Osteocyte (in vitro differentiated cells): ENCODE measurements around the gene APOL1. TPM values are rescaled to one million over a fixed set of nuclear protein-coding genes. Genes with fewer than 3 reads are reported as not detected.

Experiments used
- DNase-seq: peaks from one replicate; pipeline ENCODE4 v3.0.0; 2021; ENCODE audit warnings: mixed read lengths; ENCODE audit not compliant: unreplicated experiment; ENCODE audit errors: extremely low spot score
- H3K27ac Mint-ChIP-seq: one replicate; pipeline ENCODE4 v1.8.0; 2021; ENCODE audit warnings: mild to moderate bottlenecking, mixed read lengths; ENCODE audit not compliant: unreplicated experiment
- H3K27me3 Mint-ChIP-seq: one replicate; pipeline ENCODE4 v1.8.0; 2021; ENCODE audit warnings: mixed read lengths; ENCODE audit not compliant: unreplicated experiment
- H3K36me3 Mint-ChIP-seq: one replicate; pipeline ENCODE4 v1.8.0; 2021; ENCODE audit warnings: mixed read lengths; ENCODE audit not compliant: unreplicated experiment
- H3K4me1 Mint-ChIP-seq: one replicate; pipeline ENCODE4 v1.8.0; 2021; ENCODE audit warnings: mixed read lengths; ENCODE audit not compliant: unreplicated experiment
- H3K4me3 Mint-ChIP-seq: one replicate; pipeline ENCODE4 v1.8.0; 2021; ENCODE audit warnings: mild to moderate bottlenecking, moderate library complexity, mixed read lengths; ENCODE audit not compliant: unreplicated experiment
- H3K9me3 Mint-ChIP-seq: one replicate; pipeline ENCODE4 v1.8.0; 2021; ENCODE audit warnings: mixed read lengths; ENCODE audit not compliant: unreplicated experiment
- total RNA-seq: library from RNA; stranded (reverse); gene quantifications from 2 replicates; pipeline ENCODE4 v1.2.1, GENCODE V29; 2021
- TF ChIP-seq, protein P1 (sequence below): fragments of 200-600 bp; sonication (generic); IDR thresholded peaks from 2 replicates; pipeline ENCODE4 v1.5.0; 2021; ENCODE audit warnings: antibody characterized with exemption, mild to moderate bottlenecking, moderate library complexity

The APOL1 gene
- total RNA-seq, 1 donor from 2014 or later: 16.2 TPM

DNA sequence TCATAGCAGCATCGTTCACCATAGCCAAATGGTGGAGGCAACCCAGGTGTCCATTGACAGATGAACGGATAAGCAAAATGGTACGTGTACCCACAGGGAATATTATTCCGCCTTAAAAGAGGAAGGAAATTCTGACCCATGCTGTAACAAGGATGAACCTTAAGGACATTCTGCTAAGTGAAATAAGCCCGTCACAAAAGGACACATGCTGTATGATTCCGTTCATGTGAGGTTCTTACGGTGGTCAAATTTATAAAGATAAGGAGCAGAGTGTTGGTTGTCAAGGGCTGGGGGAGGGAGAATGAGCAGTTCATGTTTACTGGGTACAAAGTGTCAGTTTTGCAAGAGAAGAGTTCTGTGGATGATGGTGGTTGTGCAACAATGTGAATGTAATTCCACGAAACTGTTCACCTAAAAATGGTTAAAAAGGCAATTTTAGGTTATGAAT is 26.3 kb downstream of the APOL1 start:
- Mint-ChIP-seq H3K4me1 (no peaks in the 10 kb centered on the region), H3K9me3 (no peaks in the 10 kb centered on the region), H3K27ac (no peak overlapping the region), H3K36me3 (peaks cover 28% of the 10 kb centered on the region), H3K4me3 (no peak overlapping the region), H3K27me3 (no peaks in the 10 kb centered on the region)
- TF ChIP-seq, protein P1, sequence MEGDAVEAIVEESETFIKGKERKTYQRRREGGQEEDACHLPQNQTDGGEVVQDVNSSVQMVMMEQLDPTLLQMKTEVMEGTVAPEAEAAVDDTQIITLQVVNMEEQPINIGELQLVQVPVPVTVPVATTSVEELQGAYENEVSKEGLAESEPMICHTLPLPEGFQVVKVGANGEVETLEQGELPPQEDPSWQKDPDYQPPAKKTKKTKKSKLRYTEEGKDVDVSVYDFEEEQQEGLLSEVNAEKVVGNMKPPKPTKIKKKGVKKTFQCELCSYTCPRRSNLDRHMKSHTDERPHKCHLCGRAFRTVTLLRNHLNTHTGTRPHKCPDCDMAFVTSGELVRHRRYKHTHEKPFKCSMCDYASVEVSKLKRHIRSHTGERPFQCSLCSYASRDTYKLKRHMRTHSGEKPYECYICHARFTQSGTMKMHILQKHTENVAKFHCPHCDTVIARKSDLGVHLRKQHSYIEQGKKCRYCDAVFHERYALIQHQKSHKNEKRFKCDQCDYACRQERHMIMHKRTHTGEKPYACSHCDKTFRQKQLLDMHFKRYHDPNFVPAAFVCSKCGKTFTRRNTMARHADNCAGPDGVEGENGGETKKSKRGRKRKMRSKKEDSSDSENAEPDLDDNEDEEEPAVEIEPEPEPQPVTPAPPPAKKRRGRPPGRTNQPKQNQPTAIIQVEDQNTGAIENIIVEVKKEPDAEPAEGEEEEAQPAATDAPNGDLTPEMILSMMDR: no peak
- no peak for DNase-seq

DNA sequence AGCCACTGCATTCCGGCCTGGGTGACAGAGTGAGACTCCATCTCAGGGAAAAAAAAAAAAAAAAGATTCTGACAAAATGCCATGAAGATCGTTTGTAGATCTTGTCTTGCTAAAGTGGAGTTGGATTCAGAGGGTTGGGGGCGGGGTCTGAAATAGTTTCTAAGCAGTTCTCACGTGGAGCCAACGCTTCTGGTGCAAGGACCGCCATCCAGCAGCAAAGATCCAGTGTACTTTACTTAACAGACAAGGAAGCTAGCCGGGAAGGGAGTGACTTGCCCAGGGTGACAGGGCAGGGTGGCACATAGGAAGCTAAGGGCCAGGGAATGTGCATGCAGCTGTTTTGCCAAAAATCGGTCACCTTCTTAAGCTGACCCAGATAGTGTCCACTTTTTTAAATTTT is 27.4 kb downstream of the APOL1 start:
- Mint-ChIP-seq H3K36me3 (peaks cover 31% of the 10 kb centered on the region), H3K4me1 (no peaks in the 10 kb centered on the region), H3K27ac (no peak overlapping the region), H3K4me3 (no peak overlapping the region), H3K9me3 (no peaks in the 10 kb centered on the region), H3K27me3 (no peaks in the 10 kb centered on the region)
- TF ChIP-seq, protein P1: no peak
- no peak for DNase-seq

DNA sequence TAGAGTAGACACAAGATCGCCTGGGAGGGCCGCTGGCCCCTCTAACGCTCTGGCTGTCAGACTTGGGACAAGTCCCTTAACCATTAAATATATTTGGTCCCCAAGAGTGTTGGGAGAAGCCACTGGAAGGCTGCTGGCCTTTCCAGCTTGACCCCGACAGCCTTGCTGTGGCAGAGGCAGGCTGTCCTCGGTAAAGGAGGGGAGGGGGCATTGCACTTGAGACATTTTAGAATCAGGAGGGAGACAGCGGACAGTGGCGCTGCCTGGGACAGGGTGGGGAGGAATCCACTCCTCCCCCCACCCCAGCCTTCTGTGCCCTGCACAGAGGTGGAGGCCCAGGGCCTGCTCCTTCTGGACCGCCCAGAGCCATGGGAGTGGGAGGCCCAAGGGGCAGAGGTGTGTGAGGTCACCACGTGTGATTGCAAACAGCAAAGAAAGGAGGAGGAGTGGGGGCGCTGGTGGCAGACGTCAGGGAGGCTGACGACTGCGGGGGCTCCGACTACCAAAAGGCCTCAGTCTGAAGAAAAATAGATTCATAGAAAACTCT is 28.9 kb downstream of the APOL1 start:
- Mint-ChIP-seq H3K27ac (no peak overlapping the region), H3K9me3 (no peaks in the 10 kb centered on the region), H3K27me3 (no peaks in the 10 kb centered on the region), H3K4me1 (peaks cover 5% of the 10 kb centered on the region), H3K4me3 (no peak overlapping the region), H3K36me3 (peaks cover 40% of the 10 kb centered on the region)
- no peak for DNase-seq
- TF ChIP-seq, protein P1: no peak

DNA sequence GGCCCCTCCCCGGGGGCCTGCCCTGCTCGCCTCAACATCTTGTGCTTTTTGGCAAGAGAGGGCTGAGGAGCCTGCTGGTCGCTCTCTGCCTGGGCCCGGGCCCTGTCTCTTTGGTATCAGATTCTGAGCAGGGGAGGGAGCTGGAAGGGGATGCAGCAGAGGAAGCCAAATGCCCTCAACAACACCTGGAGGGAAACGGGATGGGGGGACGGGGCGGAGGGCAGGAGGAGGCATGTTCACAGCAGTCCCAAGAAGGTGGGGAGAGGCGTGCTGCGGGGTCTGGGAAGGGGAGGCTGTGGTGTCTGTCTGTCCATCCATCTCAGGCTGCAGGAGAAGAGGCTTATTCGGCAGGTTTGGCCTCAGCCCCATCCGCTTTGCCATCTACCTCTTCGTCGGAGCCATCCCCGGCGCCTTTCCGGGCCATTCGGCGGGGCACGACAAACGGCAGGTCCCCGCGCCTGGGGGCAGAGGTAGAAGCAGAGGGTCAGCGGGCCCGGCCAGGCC is 29.4 kb downstream of the APOL1 start:
- TF ChIP-seq, protein P1: no peak
- peaks cover 7% of the 10 kb centered on the region for H3K4me1 Mint-ChIP-seq
- no peak overlapping the region for H3K27ac Mint-ChIP-seq
- H3K4me3 Mint-ChIP-seq: no peak overlapping the region
- peaks cover 44% of the 10 kb centered on the region for H3K36me3 Mint-ChIP-seq
- no peaks in the 10 kb centered on the region for H3K27me3 Mint-ChIP-seq
- no peak for DNase-seq
- no peaks in the 10 kb centered on the region for H3K9me3 Mint-ChIP-seq

DNA sequence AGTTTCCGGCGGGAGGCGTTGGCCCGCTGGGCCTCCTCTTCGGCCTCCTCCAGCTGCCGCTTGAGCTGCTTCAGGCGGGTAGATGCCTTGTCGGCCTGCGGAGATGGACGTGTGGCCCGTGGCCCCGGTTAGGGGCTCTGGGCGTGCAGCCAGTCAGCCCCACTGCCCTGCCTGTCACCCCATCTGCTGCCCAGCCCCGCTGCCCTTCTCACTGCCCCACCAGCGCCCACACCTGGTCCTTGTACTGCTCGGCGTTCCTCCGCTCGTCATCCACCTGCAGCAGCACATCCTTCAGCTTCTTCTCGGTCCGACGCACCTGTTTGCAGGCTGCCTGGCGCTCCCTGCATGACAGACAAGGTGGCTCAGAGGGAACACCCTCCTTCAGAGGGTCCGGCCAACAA is 31.2 kb downstream of the APOL1 start:
- no peaks in the 10 kb centered on the region for H3K27me3 Mint-ChIP-seq
- no peak for DNase-seq
- H3K27ac Mint-ChIP-seq: no peak overlapping the region
- H3K36me3 Mint-ChIP-seq: peaks cover 51% of the 10 kb centered on the region
- TF ChIP-seq, protein P1: no peak
- H3K4me1 Mint-ChIP-seq: peaks cover 7% of the 10 kb centered on the region
- H3K9me3 Mint-ChIP-seq: no peaks in the 10 kb centered on the region
- H3K4me3 Mint-ChIP-seq: no peak overlapping the region
